ENCODE measurements around the gene MAX.
"Not testable (repeated sequence)": the region's sequence is repeated elsewhere in the genome, so short reads cannot be mapped to it uniquely, and the experiment has no call there.

The MAX gene

GRCh38 chr14:65032319-65032718, 70.0 kb downstream of the MAX start:
- no peak for DNase-seq

- DNase-seq, result not testable (repeated sequence)
Measured at GRCh38 chr14:65031321-65031720, 71.0 kb downstream of the MAX start.

- no peak for DNase-seq
Measured at GRCh38 chr14:65028937-65029336, 73.4 kb downstream of the MAX start.

DNA sequence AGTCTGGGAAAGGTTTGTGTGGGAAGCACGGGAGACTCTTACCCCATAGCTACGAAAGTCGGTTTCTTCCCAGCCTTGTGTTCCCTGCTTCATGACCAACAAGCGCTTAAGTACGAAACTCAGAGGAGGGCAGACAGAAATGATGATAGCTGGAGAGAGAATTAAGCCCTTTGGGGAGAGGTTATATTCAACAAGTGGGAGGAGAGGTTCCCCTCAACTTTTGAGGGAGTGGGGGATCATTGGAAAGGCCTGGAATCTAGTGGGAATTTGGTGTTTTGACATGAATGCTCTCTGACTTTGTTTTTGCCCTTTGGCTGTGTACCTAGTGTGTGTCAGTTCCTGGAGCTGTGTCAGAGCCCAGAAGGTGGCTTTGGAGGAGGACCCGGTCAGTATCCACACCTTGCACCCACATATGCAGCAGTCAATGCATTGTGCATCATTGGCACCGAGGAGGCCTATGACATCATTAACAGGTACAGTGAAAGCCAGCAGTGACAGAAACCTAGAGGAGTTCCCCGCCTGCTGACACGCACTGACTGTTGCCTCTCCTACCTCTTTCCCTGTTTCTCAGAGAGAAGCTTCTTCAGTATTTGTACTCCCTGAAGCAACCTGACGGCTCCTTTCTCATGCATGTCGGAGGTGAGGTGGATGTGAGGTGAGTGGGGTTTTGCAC, 75.1 kb downstream of the MAX start:
- DNase-seq, result no peak

DNA sequence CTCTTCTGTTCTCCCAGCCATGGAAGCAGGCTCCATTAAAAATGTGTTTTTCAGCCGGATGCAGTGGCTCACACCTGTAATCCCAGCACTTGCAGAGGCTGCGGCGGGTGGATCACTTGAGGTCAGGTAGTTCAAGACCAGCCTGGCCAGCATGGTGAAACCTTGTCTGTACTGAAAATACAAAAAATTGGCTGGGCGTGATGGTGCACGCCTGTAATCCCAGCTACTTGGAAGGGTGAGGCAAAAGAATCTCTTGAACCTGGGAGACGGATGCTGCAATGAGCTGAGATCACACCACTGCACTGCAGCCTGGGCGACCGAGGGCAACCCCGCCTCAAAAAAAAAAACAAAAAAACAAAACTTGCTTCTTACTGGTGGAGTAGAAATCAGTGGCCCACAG, 75.8 kb downstream of the MAX start:
- no peak for DNase-seq

DNA sequence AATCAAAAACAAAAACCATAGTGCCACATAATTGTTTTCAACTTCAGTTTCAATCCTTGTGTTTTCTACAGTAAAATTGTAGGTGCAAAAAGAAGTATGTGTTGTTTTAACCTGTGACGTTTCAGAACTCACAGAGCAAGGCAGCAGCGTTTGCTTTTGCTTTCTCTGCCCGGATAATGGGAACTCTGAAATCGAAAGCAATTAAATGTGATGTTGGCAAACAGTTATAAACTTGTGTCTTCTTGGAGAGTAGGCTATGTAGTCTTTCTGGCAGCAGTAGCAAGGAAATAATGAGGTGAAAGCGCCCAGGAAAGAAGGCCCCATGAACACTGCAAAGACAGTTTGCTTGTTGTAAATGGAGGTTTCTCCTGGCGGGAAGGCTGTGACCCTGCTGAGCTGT, 76.5 kb downstream of the MAX start:
- DNase-seq, result no peak
